ENCODE measurements around the gene RMI2.

- TF ChIP-seq CTCF (IDR thresholded peaks at IDR 0.05; ENCODE audit: control extremely low read depth in 1 of 3, insufficient read depth in 1 of 3, low read depth in 1 of 3, low read length in 3 of 3) (no peak), SIN3A (conservative IDR thresholded peaks at IDR 0.05 in 1 of 2, IDR thresholded peaks at IDR 0.05 in 1 of 2; ENCODE audit: low read depth in 1 of 2, low read length in 2 of 2) (no peak), TCF12 (IDR thresholded peaks at IDR 0.05; ENCODE audit: low read depth, low read length) (no peak), RNF2 (IDR thresholded peaks at IDR 0.05; ENCODE audit: borderline replicate concordance, low read depth, low read length, missing control alignments, poor library complexity, severe bottlenecking) (no peak), POLR2AphosphoS5 (IDR thresholded peaks at IDR 0.05; ENCODE audit: low read depth, low read length) (no peak), RBBP5 (IDR thresholded peaks at IDR 0.05; ENCODE audit: borderline replicate concordance, low read depth, low read length) (no peak)
- TF ChIP-seq, protein P1, sequence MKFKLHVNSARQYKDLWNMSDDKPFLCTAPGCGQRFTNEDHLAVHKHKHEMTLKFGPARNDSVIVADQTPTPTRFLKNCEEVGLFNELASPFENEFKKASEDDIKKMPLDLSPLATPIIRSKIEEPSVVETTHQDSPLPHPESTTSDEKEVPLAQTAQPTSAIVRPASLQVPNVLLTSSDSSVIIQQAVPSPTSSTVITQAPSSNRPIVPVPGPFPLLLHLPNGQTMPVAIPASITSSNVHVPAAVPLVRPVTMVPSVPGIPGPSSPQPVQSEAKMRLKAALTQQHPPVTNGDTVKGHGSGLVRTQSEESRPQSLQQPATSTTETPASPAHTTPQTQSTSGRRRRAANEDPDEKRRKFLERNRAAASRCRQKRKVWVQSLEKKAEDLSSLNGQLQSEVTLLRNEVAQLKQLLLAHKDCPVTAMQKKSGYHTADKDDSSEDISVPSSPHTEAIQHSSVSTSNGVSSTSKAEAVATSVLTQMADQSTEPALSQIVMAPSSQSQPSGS (IDR thresholded peaks at IDR 0.05; ENCODE audit: low read length), result no peak
- TF ChIP-seq, protein P2, sequence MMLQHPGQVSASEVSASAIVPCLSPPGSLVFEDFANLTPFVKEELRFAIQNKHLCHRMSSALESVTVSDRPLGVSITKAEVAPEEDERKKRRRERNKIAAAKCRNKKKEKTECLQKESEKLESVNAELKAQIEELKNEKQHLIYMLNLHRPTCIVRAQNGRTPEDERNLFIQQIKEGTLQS (IDR thresholded peaks at IDR 0.05; ENCODE audit: insufficient read depth, low read depth, low read length), result no peak
These were observed 9.7 kb downstream of the RMI2 start for GRCh38 chr16:11354733-11355574.
